Measurements from ENCODE around the gene PPP1R11.
"Not testable (repeated sequence)": the region's sequence is repeated elsewhere in the genome, so short reads cannot be mapped to it uniquely, and the experiment has no call there.

Gene PPP1R11, protein sequence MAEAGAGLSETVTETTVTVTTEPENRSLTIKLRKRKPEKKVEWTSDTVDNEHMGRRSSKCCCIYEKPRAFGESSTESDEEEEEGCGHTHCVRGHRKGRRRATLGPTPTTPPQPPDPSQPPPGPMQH

DNA sequence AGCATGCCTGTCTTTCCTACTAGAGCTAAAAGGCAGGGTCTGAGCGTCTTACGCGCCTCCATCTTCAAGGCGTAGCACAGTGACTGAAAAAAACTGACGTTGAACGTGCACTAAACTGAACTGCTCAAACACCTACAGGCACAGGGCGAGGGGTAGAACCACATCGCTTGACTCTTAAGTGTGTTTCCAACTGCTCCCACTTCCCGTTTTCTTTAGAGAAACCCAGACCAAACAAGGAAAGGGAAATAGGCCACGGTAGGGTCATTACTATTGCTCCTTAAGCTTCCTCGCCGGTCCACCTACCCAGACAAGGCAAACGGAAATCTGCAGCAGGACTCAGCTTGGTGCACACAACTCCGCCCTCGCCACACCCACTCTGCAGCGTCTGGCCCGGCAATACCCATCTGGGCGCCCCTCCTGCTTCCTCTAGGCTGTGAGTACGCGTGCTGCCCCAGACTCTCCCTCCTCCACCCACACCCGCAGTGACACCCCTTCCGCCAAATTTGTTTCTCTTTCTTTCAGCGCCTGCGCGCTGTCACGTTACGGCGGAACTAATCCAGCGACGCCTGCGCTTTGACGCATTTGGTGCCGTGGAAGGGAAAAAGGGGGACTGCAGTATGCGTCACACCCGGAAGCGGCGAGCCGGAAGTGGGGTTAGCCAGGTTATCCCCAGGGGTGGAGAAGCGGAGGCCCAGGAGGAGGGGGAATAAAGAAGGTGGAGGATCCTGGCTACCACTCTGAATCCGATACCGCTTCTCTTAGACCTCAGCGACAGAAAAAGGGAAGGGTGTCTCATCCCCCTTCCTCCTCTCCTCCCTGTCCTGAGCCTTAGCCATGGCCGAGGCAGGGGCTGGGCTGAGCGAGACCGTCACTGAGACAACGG, at the start of gene PPP1R11:
Gene PPP1R11 (plus strand): TSS at position 622 of the 883 bp plus-strand sequence. CDS start 213 bp downstream, at position 835.
- DNase-seq, result peak; percentile 99

DNA sequence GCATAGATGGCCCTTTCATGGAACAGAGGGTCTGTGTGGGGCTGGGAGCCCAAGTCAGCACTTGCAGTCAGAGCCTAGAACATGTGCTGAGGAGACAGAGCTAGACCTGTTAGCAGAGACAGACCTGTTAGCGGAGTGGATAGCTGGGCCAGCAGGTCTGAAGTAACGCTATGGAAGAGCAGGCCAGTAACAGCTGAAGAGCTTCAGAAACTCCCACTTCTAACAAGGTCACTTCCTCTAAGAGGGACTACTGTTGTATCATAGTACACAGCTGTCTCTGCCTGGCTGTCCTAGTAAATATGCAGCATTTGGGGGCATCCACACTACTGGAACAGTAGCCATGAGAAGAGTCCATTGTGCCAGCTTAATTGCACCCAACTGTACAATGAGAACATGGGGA, 47.2 kb upstream of the PPP1R11 start:
- DNase-seq, result no peak

DNA sequence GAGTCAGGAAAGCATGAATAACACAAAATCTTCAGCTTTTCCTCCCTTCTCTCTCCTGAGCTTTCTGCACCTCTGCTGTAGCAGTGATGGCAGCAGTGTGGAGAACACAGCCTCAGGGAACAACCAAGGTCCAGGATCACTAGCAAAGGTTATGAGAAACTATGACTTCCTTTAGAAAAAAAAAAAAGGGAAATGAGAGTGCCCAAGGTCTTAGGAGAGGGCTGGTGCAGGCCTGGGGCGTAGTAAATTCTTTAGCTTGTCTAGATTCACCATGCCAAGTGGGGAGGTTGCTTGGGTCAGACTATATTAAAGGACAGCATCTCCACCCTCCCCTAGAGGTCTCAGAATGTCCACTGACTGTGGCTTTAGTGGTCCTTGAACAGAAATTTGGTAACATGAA, 46.4 kb upstream of the PPP1R11 start:
- no peak for DNase-seq

DNA sequence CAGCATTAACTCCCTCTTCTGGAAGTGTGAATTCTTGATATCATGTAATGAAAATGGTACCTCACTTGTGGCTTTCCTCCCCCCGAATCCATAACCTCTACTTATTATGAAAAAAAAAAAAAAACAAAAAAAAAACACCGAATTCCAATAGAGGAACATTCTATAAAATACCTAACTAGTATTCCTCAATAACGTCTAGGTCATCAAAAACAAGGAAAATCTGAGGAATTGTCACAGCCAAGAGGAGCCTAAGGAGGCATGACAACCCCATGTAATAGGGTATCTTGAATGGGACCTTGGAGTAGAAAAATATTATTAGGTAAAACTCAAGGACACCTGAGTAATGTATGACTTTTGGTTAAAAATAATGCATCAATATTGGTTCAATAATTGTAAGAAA, 44.8 kb upstream of the PPP1R11 start:
- DNase-seq, result no peak

DNA sequence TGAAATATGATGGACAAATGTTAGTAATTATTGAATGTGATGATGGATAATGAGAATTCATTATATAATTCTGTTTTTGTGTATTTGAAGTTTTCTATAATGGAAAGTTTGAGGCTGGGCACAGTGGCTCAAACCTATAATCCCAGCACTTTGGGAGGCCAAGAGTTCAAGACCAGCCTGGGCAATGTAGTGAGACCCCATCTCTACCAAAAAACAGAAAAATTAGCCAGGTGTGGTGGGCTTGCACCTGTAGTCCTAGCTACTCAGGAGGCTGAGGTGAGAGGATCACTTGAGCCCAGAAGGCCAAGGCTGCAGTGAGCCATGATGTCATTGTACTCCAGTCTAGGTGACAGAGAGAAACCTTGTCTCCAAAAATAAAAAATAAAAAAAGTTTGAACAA, 44.3 kb upstream of the PPP1R11 start:
- DNase-seq, result not testable (repeated sequence)

DNA sequence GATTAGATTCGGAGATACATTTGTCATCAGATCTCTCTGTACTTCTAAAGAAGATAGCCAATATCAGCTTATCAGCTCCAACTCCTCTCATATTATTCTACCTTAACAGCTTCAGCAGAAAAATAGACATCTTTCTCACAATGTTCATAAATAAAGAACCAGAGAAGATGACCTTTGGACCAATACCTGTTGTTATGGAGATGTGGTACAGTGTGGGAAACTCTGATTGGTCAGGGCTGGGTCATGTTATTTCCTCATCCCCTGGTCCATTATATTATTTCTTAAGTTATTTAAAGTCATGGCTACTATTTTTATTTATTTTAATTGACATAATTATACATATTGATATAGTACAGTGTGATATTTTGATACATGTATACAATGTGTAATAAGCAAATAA, 41.8 kb upstream of the PPP1R11 start:
- no peak for DNase-seq

DNA sequence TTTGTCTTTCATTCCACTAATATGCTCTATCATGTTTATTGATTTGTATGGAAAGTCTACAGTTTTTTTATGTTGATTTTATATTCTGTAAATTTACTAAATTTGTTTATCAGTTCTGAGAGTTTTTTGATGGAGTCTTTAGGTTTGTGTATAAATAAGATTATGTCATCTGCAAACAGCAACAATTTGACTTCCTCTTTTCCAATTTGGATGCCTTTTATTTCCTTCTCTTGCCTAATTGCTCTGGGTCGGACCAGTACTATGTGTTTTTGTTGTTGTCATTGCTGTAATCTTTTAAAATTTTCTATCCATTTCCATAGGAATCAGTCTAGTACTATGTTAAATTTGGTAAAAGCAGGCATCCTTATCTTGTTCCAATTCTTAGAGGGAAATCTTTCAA, 37.4 kb upstream of the PPP1R11 start:
- no peak for DNase-seq

DNA sequence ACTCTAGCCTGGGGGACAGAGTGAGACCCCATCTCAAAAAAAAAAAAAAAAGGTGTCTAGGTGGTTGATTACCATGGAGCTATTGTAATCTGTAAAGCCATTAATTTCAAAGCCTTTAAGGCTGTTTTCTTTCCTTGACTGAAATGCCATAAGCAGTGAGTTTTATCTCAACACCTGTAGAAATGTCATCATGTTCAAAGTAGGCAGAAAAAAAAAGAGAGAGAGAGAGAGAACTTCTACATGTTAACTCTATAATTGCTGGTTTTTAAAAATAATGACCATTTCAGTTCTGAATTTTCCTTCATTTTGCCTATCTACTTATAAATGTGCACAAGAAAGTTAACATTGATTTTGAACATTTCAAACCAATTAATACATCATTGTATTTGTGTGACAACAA, 35.6 kb upstream of the PPP1R11 start:
- DNase-seq, result no peak

DNA sequence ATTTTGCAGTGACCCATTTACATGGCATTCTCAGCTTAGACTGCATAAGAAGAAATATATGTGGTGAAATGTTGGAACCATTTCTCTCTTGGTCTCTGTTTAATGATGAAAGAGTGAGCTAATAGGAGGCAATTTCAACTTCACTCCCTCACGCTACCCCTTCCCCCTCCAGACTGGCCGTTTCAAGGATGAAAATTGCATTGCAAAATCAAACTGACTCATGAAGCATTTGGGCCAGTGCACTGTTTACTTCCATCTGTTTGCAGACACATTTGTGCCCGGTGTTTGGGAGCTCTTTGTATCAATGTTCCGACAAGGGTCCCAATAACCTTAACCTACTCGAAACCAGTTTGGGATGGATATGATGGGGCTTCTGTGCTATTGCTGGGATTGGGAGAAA, 33.6 kb upstream of the PPP1R11 start:
- not testable (repeated sequence) for DNase-seq

DNA sequence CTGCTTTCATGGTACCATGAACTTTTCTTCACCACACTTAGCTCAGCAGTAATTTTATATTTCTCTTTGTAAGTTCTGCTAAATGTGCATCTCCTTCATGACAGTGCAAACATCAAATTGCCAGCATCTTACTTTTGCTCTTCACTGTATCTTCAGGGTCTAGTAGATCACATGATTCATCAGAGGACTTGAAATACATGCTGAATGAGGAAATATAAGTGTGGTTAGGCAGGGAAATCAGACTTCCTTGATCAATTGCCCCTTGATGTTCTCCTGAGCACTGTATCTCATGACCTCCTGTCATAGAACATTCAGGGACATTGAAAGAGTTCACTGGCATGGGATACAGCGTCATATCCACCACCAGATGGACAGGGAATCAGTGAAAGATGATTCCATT, 31.2 kb upstream of the PPP1R11 start:
- DNase-seq, result no peak

DNA sequence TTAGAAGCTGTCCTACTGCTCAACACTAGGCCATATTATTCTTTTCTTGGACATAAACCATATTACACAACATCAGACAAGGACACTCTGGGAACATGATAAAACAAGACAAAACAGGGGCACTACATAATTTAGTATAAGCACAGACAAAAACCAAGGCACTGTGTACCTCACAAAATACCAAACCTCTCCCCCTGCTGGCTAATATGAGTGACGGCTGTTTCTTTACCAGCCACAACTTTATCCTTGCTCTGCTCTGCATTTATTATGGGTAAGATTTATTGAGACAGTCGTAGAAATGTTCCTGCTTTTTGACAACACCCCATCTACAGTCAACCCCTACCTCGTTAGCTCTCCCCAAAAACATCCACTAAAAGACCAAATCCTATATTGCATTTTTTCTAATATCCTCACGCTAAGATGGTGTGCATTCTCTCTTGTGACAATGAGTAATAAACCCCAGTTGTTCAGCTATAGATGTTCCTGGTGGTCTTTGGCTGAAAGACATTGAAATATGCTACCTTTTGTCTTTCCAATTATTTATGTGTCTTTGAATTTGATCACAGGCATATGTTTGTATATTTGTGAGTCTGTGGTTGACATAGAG, 29.7 kb upstream of the PPP1R11 start:
- peak; percentile 15 for DNase-seq

DNA sequence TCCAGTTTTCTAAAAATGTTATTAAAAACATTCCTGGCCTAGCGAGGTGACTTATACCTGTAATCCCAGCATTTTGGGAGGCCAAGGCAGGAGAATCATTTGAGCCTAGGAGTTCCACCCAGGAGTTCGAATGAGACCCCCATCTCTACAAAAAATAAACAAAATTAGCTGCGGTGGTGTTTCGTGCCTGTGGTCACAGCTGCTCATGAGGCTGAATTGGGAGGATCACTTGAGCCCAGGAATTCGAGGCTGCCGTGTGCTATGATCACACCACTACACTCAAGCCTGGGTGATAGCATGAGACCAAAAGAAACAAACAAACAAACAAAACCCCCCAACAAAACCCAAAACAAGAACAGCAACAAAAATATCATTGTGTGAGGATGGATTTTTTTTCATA, 25.8 kb upstream of the PPP1R11 start:
- DNase-seq, result no peak

DNA sequence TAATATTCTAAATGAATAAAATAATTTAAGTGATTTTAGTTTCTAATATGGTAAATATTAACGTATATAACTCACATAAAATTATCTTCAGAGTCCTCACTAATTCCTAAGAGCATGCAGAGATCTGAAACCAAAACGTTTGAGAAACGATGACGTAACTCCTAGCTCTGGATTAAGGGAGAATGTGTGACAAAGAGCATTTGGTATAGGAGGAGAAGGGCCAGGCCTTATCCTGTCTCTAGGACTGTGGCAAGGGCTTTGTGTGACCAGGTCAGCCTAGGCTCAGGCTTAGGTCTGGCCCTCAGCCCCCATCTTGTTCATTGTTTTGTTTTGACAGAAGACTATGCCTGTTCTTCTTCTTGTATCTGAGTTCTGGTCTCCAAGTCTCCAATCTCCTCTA, 25.2 kb upstream of the PPP1R11 start:
- no peak for DNase-seq

DNA sequence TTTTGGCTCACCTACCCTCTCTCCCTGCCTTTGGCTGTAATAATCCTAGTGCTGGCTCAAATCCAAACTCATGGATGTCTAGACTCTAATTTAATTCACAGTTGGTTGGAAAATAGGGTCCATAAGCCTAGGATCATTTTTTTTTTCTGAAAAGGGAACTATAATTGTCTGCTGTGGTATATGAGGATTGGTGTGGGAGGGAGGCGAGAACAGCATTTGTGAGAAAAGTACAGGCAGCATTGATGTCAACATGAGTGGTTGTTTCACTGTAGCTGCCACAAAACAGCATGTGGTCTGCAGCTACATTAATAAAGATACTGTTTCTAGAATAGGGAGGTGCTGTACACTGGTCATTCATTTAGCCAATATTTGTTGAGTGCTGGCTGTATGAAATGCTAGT, 24.5 kb upstream of the PPP1R11 start:
- no peak for DNase-seq

DNA sequence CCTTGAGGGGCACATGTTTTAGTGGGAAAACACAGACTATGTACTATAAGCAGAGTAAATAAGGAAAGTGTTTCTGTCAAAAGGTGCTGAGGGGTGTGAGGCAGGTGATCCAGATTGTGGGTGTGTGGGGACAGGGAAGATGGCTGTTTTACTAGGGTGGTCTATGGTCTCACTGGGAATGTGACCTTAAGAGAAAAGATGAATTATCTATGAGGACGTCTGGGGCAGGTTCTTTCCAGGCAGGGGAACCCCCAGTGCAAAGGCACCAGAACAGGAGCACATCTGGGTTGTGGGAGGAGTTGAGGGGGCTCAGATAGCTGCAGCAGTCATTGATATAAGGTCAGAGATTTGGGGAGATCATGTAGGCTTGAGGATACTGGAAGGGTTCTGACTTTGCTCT, 24.1 kb upstream of the PPP1R11 start:
- no peak for DNase-seq

DNA sequence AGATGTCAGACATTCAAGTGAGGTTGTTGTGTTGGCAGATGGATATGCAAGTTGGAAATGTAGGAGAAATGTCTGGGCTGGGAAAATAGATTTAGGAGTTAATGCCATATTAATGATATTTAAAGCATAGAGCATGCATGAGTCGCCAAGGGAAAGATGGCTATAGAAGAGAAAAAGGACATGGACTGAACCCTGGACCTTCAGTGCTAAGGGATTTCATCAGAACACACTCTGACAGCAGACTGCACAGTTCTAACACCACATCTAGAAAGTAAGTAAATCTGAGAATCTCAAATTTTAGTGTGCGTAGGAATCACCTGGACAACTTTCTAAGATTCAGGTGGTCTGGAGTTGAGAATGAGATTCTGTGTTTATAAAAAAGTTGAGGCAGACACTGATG, 23.3 kb upstream of the PPP1R11 start:
- DNase-seq, result no peak

DNA sequence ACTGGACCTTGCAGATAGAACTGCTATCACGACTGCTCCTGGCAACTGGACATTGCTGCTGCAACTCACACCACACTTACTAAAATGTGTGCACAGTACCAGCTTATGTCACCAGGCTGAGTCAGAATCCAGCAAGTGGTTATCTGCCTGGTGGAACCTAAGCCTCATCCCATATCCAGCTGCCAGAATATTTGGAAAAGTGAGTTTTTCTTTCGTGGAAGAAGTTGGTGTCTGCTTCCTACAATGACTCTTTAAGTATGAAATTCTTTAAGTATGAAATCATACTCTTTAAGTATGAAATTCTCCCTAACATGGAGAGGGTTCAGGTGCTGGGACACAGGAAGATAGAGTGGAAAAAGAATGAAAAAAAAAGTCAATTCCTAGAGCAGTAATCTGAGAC, 22.4 kb upstream of the PPP1R11 start:
- no peak for DNase-seq

DNA sequence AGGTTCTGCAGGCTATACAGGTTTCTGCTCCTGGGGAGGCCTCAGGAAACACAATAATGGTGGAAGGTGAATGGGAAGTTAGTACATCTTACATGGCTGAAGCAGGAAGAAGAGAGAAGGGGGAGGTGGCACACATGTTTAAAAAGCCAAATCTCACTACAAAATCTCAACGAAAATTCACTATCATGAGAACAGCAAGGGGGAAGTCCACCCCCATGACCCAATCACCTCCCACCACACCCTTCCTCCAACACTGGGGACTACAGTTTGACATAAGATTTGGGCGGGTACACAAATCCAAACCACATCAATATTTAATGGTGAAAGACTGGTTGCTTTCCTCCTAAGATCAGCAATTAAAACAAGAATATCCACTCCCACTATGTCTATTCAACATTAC, 19.8 kb upstream of the PPP1R11 start:
- DNase-seq, result no peak

DNA sequence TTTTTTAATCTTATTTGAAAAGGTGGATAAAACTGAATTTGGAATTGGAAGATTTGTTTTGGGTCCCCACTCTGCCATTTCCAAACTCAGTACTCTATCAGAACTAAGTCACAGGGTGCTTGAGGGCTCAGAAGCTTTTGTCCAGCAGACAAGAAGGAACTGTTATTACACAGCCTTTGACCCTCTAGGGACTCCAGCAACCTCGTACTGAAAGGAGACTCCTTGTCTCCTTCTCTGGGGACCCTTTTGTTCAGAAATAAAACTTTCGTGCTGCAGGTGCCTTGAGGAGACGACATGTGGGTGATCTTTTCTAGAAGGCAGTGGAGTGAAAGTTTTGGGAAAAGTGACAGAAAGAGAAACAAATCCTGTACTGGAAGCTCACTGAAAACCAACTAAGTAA, 13.3 kb upstream of the PPP1R11 start:
- no peak for DNase-seq

DNA sequence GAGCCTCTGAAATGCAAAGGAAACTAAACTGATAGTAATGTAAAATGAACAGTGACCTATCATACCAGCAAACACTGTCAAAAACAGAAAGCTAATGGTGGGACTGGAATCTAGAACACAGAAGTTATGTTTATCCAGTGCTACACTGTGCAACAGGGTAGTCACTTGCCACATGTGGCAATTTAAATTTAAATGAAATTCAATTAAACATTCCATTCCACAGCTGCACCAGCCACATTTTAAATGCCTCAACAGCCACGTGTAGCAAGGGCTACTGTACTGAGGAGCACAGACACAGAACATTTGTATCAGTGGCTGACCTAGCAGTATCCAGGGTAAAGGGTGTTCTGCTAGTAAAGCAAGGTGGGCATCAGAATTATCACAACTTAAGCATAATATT, 11.5 kb upstream of the PPP1R11 start:
- DNase-seq, result no peak

DNA sequence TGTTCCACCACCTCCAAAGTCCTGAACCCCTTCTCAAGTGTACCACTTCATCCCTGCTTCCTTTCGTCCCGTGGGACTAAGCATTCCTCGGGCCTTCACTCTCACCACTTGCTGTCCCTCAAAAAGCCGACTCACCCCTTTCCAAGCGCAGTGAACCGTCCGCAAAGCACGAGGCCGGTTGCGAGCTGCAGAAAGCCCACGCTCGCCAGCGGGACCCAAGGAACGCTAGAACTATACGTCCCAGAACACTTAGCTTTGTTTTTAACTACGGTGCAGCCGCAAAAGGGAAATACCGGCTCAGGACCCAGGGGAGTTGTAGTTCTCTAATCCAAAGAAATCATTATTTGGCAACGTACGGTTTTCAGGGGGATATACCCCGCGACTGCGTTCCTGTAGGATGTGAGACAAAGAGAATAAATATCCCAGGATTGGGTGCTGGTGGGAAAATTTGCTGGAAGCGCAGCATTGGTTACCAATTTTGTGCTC, 6.3 kb upstream of the PPP1R11 start:
- no peak for DNase-seq

DNA sequence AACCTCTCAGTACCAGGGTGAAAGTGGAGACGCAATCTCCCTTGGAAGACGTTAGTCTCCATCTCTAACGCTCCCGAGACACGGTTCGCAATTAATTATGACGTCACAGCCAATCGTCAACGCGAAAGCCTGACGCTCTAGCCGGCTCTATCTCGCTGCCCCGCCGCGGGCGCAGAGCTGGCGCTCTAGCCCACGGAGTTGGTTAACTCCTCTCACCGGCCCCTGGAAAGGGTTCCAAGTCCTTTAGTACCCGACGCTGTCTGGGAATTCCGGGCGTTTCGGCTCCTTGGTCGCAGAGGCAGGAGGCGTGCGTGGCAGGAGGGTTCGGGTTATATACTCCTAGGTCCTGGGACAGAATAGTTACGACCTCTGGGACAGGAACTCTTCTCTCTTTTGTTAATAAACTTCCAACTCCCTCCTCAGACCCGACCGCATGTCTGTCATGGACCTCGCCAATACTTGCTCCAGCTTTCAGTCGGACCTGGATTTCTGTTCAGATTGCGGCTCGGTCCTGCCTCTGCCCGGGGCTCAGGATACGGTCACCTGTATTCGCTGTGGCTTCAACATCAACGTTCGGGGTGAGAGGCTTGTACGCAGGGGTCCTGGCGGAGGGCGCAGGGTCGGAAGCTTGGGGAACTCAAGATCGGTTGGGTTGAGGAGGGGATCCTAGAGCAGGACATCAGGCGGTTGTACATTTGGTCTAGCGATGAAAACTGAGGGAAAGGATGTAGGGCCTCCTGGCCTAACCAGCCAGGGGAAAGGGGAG, 5.7 kb upstream of the PPP1R11 start, which contains the start of gene POLR1H:
Gene POLR1H (plus strand): TSS at position 174 of the 766 bp plus-strand sequence. CDS start 260 bp downstream, at position 434.
- peak; percentile 93 for DNase-seq

DNA sequence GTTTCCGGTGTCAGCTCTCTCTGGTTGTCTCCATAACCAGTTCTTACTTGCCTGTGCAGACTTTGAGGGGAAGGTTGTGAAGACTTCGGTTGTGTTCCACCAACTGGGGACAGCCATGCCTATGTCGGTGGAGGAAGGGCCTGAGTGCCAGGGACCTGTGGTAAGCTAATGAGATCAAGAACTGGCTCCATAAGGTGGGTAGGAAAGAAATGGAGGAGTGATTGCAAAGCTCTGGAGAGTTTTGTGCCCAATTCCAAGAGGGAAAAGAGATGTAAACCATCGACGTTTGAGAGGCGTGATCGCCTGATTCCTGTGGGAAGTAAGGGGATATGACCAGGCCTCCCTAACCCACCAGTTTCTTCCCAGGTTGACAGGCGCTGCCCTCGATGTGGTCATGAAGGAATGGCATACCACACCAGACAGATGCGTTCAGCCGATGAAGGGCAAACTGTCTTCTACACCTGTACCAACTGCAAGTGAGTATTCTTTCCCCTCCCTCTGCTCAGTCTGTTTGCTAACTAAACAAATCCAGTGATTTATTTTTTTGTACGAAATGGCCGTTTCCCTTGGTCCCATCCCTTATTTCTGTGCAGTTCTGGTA, 5.0 kb upstream of the PPP1R11 start:
- DNase-seq, result peak; percentile 69
